Measurements from ENCODE around the gene PLXNA4.

- no peak for TF ChIP-seq CTCF (IDR thresholded peaks at IDR 0.05)
- no peak for TF ChIP-seq RELA (CRISPR knock-in tag; IDR thresholded peaks at IDR 0.05; ENCODE audit: borderline replicate concordance)
- TF ChIP-seq SMAD3 (CRISPR knock-in tag; IDR thresholded peaks at IDR 0.05; ENCODE audit: borderline replicate concordance), result no peak
- no peak for TF ChIP-seq USF2 (CRISPR knock-in tag; IDR thresholded peaks at IDR 0.05)
- TF ChIP-seq FOXJ3 (CRISPR knock-in tag; IDR thresholded peaks at IDR 0.05; ENCODE audit: borderline replicate concordance), result no peak
- no peak for TF ChIP-seq FOXP1 (CRISPR knock-in tag; IDR thresholded peaks at IDR 0.05; ENCODE audit: borderline replicate concordance)
- TF ChIP-seq E2F5 (CRISPR knock-in tag; IDR thresholded peaks at IDR 0.05), result no peak
- TF ChIP-seq E2F4 (CRISPR knock-in tag; IDR thresholded peaks at IDR 0.05; ENCODE audit: borderline replicate concordance, low read depth), result no peak
- TF ChIP-seq HMGXB4 (CRISPR knock-in tag; IDR thresholded peaks at IDR 0.05), result no peak
- no peak for TF ChIP-seq ATF3 (CRISPR knock-in tag; conservative IDR thresholded peaks at IDR 0.05)
- TF ChIP-seq ATF2 (CRISPR knock-in tag; IDR thresholded peaks at IDR 0.05; ENCODE audit: borderline replicate concordance, low read depth), result no peak
- no peak for TF ChIP-seq ZNF425 (CRISPR knock-in tag; conservative IDR thresholded peaks at IDR 0.05)
- TF ChIP-seq ESRRA (CRISPR knock-in tag; IDR thresholded peaks at IDR 0.05; ENCODE audit: borderline replicate concordance), result no peak
These were observed 350.0 kb downstream of the PLXNA4 start for GRCh38 chr7:132226046-132226956.

Data from WTC11 (cell line).